NCI-H2107 treated with DMSO at 0.1 percent for 48 hours (cell line): ENCODE data around the gene KTI12.

Experiments
- DNase-seq: peaks from one replicate; lab custom pipeline; 2025; ENCODE audit not compliant: unreplicated experiment; lab: John Stamatoyannopoulos, UW

KTI12 gene

DNA sequence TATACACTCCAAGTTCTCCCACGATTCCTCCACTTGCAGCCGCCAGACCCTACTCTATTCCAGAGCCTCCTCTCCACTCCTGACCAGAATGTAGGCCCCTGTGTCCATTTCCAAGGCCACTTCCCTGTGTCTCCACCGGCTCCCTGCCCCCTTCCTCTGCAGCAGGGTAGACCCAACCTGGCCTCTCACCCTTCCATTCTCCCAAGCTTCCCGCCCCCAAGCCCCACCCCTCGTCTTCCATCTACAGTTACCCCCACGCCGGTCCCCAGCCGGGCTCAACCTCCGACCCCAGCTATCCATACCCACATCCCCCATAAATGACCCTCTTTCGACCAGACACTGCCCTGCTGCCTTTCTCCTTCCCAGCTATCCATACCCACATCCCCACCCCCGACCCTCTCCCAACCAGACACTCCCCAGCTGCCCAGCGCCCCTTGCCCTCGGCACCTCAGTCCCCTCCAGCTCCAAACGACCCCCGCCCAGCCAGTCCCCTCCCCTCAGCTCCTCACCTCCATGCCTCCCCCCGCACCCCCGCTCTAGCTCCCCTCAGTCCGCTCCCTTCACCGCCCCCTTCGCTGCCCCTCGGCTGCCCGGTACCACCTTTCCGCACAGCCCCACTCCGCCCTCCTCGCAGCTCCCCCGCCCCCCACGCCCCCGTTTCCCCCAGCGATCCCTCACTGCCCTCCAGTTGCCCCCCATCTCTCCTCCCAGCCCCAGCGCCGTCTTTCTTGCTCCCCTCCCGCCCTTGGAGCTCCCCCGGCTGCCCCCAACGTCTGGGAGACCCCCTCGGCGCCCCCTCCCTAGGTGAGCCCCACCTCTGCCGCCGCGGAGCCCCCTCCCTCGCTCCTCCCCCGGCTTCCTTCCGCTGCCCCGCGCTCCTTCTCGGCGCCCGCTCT is 43.8 kb downstream of the KTI12 start:
- DNase-seq, result peak; percentile 22

DNA sequence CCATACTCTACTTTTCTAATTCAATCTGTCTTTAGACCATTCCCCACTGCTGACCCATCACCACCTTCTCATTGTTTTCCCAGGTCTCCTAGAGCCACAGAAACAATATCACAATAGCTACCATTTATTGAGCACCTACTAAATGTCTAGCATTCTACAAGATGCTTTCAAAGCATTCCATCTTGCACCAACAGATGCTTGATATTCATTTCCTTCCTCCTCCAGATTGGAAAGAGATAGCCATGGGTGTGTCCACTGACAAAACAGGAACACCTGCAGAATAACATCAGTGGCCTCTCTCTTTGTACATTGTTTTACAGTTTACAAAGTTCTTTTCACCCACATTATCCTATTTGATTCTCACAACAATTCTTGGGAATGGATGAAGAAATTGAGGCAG is 45.4 kb downstream of the KTI12 start:
- no peak for DNase-seq

DNA sequence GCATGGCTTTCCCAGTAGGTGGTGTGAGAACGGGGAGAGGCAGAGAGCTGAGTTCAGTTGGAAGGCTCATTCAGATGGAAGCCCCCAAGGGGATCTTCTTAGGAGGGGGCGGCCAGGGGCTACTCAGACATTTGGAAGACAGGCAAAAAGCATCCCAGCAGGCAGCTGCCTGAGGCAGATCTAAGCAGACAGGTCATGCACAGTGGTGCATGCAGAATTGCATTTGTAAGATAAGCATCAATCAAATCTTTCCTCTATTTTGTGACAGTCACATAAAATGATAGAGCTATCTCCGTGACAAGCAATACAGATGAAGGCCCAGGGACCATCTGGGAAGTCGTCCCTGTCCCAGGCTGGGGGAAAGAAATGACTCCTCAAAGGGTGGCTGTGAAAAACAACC is 46.9 kb downstream of the KTI12 start:
- DNase-seq, result no peak

DNA sequence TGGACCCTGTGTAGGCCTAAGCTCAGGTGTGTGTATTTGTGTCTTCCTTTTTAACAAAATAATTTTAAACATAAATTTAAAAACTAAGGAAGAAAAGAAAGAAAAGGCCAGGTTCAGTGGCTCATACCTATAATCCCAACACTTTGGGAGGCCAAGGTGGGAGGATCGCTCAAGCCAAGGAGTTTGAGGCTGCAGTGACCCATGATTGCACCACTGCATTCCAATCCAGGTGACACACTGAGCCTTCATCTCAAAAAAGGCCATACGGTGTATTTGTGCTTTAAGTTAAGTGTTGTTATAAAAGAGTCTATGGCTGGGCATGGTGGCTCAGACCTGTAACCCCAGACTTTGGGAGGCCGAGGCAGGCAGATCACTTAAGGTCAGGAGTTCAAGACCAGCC is 51.4 kb downstream of the KTI12 start:
- no peak for DNase-seq
